Cerebellar nuclear complex (tissue), 1 donor: ENCODE results near the gene RGS19.
A peak's percentile ranks its signal among the peaks of the same experiment; 100 is the strongest.

ENCODE experiments used
- DNase-seq, 2 experiments: peaks; one replicate each; lab custom pipeline; 2025; lab: John Stamatoyannopoulos, UW

Gene RGS19

GRCh38 chr20:64063389-64064144 is 15.8 kb downstream of the RGS19 start:
- no peak for DNase-seq

GRCh38 chr20:64062596-64063388 is 16.5 kb downstream of the RGS19 start, which contains the start of gene TCEA2:
TSS of gene TCEA2 (plus strand) at chr20:64063198. CDS start at chr20:64063313, 115 bp downstream.
- peak; percentile 32 to 79 for DNase-seq

- no peak for DNase-seq
These were observed 17.1 kb downstream of the RGS19 start for GRCh38 chr20:64062276-64062595.

- DNase-seq: no peak
These were observed 20.8 kb downstream of the RGS19 start for GRCh38 chr20:64058536-64058935.

GRCh38 chr20:64057628-64058498 is 21.5 kb downstream of the RGS19 start:
- peak in 1 of 2 experiments; percentile 66 for DNase-seq

- no peak for DNase-seq
These were observed 22.3 kb downstream of the RGS19 start for GRCh38 chr20:64056889-64057627.

- no peak for DNase-seq
These were observed 22.8 kb downstream of the RGS19 start for GRCh38 chr20:64056639-64056888.

- DNase-seq: no peak
These were observed 23.3 kb downstream of the RGS19 start for GRCh38 chr20:64055893-64056638.

GRCh38 chr20:64055396-64055892 is 23.9 kb downstream of the RGS19 start:
- DNase-seq: no peak

GRCh38 chr20:64053841-64054661 is 25.3 kb downstream of the RGS19 start:
- DNase-seq: no peak

GRCh38 chr20:64052987-64053840 is 26.1 kb downstream of the RGS19 start:
- DNase-seq: no peak

GRCh38 chr20:64052326-64052722 is 27.0 kb downstream of the RGS19 start:
- DNase-seq: no peak

- no peak for DNase-seq
These were observed 27.6 kb downstream of the RGS19 start for GRCh38 chr20:64051561-64052325.

GRCh38 chr20:64051033-64051452 is 28.3 kb downstream of the RGS19 start:
- DNase-seq: no peak

- DNase-seq: no peak
These were observed 28.9 kb downstream of the RGS19 start for GRCh38 chr20:64050261-64051032.

- no peak for DNase-seq
These were observed 29.4 kb downstream of the RGS19 start for GRCh38 chr20:64049878-64050260.

GRCh38 chr20:64049060-64049877 is 30.0 kb downstream of the RGS19 start, which contains the start of gene SOX18:
TSS of gene SOX18 (minus strand) at chr20:64049639. CDS start at chr20:64049516, 123 bp downstream.
- no peak for DNase-seq
